Measurements from ENCODE around the gene TMPRSS15. TPM values are rescaled to one million over a fixed set of nuclear protein-coding genes. Genes with fewer than 3 reads are reported as not detected.

TMPRSS15 gene
- total RNA-seq (under 1 TPM; 0.10 to 0.61 TPM), polyA plus RNA-seq (ENCODE audit: insufficient read length in 2 of 2) (under 1 TPM; 0.13 to 0.14 TPM)
- long read RNA-seq, donor 1: 0 reads
- long read RNA-seq, donor 2: 0 reads
- long read RNA-seq, donor 3: 0 reads
- long read RNA-seq, donor 4: 0 reads

DNA sequence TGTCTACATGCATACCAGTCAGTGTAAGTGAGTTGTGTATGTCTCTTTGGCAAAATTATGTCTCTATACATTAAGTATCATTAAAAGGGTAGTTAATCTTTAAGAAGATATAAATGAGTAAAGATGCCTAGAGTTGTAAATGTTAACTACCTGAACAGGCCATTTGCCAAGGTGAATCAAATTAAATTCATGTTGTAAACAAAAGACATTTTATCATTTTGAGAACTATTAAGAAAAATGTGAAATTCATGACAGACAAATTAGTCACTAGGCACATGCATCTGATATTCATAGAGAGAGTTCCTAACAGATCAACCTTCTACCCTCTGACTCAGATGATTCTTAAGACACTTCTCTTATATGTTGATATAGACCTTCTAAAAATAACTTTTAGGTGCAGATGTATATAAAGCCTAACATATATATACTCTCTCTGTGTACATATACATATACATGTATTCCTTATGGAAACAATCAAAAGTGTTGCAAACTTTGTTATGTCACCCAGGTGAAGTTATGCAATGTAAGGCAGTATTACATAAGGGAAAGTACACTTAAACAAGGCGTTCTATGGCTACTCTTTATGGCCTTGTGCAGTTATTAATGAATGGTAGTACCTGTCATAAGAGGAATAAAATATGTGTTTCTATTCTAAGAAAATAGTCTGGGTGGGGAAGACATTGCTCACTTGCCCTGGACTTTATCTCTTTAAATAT lies at the start of gene TMPRSS15:
TSS of gene TMPRSS15 (minus strand) at position 51 of the 716 bp plus-strand sequence. CDS start 163 bp downstream, outside the sequence.
- Histone ChIP-seq H3K4me1 (ENCODE audit: control insufficient read depth, insufficient read depth, low read length) (no peaks in the 10 kb centered on the region), H3K27ac (ENCODE audit: low read depth, low read length) (no peak within 1 kb of the TSS), H3K9me3 (ENCODE audit: control insufficient read depth, insufficient read depth, low read length) (peaks cover 4% of the 10 kb centered on the region), H3K27me3 (ENCODE audit: control insufficient read depth, insufficient read depth, low read length) (no peaks in the 10 kb centered on the region), H3K4me3 (ENCODE audit: low read depth, low read length) (no peak within 1 kb of the TSS), H3K36me3 (ENCODE audit: control insufficient read depth, insufficient read depth, low read length) (no peaks in the 10 kb centered on the region)
- 80% methylated on average over 1 of the region's 1 CpG for WGBS (ENCODE audit: insufficient coverage)
- no peak for DNase-seq (ENCODE audit: low read depth in 4 of 6, low spot score in 6 of 6)

DNA sequence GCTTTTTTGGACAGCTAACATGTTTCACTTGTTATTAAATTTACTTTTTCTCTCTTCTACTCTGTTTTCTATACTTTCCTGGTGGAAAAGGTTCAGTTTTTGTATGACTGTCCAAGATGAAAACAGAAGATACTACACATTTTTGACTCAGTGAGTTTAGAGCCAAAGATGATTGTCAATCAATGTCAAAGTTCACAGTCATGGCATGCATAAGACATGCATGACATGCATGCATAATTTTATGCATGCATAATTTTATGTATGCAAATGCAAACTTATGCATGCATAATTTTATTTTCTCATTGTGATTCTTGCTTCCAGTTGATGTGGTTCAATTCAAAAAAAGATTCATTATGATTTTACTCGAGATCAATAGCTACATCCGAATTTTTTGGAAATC lies 48.1 kb upstream of the TMPRSS15 start:
- Histone ChIP-seq H3K27ac (ENCODE audit: low read depth, low read length) (no peak overlapping the region), H3K4me3 (ENCODE audit: low read depth, low read length) (no peak overlapping the region), H3K36me3 (ENCODE audit: control insufficient read depth, insufficient read depth, low read length) (no peaks in the 10 kb centered on the region), H3K9me3 (ENCODE audit: control insufficient read depth, insufficient read depth, low read length) (no peaks in the 10 kb centered on the region), H3K4me1 (ENCODE audit: control insufficient read depth, insufficient read depth, low read length) (no peaks in the 10 kb centered on the region), H3K27me3 (ENCODE audit: control insufficient read depth, insufficient read depth, low read length) (no peaks in the 10 kb centered on the region)
- WGBS (ENCODE audit: insufficient coverage): no CpG with 5 or more reads among the region's 2 CpGs
- DNase-seq (ENCODE audit: low read depth in 4 of 6, low spot score in 6 of 6): peak in 1 of 6 donors; percentile 49

DNA sequence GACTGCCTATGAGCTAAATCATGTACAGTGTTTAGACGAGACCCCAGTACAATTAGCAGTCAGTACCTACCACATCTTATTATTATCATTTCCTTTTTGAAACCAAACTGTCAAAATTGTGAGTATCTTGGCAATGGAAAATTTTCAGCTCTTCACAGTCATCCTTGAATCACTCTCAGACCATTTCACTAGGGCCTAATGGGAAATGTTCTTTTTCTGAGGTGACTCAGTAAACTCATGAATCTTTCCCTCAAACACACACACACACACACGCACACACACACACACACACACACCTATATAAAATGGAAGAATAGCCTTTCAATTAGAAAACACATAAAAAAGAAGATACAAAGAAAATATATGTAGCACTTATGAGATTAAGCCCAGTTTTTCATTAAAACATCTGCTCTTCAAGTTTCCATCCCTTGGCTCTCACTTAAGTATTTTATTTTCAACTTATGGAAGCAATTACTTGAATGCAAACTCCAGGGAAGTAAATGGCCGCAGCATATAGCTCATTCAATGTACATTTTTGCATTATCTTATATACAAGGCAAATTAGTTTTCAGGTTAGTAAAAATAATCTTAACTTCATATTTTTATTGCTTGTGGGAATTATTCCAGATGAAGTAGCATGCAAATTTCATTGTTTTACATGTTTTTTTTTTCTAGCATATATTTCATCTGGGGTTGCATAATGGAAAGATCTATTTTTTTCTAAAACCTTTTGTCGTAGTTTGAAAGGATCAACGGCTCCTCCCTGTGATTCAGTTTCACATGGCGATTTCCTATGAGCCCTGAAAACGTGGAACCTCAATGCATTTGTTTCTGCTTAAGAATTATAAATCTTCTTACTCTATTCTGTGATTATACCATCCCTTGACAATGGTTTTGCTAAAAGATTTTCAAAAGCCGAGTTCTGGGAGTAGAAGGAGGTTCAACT lies 46.3 kb upstream of the TMPRSS15 start:
- Histone ChIP-seq H3K4me1 (ENCODE audit: control insufficient read depth, insufficient read depth, low read length) (no peaks in the 10 kb centered on the region), H3K27me3 (ENCODE audit: control insufficient read depth, insufficient read depth, low read length) (no peaks in the 10 kb centered on the region), H3K36me3 (ENCODE audit: control insufficient read depth, insufficient read depth, low read length) (no peaks in the 10 kb centered on the region), H3K9me3 (ENCODE audit: control insufficient read depth, insufficient read depth, low read length) (peaks cover 3% of the 10 kb centered on the region), H3K27ac (ENCODE audit: low read depth, low read length) (no peak overlapping the region), H3K4me3 (ENCODE audit: low read depth, low read length) (no peak overlapping the region)
- WGBS (ENCODE audit: insufficient coverage): no CpG with 5 or more reads among the region's 8 CpGs
- no peak for DNase-seq (ENCODE audit: low read depth in 4 of 6, low spot score in 6 of 6)

DNA sequence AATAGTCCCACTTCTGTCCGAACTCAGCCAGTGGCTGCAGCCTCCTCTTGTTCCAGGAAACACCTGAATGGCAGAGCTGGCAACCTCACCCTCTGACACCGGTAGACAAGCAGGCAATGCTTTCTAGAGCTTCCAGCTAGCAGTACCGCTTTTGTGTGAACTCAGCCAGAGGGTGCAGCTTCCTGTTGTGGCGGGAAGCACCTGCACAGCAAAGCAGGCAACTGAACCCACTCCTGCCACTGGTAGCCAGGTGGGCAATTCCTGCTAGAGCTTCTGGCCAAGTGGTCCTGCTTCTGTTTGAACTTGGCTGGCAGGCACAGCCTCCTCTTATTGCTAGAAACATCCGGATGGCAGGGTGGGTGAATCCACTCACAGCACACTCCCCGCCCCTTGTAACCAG lies 40.1 kb upstream of the TMPRSS15 start:
- H3K27me3 ChIP-seq (ENCODE audit: control insufficient read depth, insufficient read depth, low read length): no peaks in the 10 kb centered on the region
- 96% methylated on average over 6 of the region's 6 CpGs for WGBS (ENCODE audit: insufficient coverage)
- H3K4me3 ChIP-seq (ENCODE audit: low read depth, low read length): no peak overlapping the region
- no peak for DNase-seq (ENCODE audit: low read depth in 4 of 6, low spot score in 6 of 6)
- no peaks in the 10 kb centered on the region for H3K4me1 ChIP-seq (ENCODE audit: control insufficient read depth, insufficient read depth, low read length)
- H3K36me3 ChIP-seq (ENCODE audit: control insufficient read depth, insufficient read depth, low read length): no peaks in the 10 kb centered on the region
- peaks cover 3% of the 10 kb centered on the region for H3K9me3 ChIP-seq (ENCODE audit: control insufficient read depth, insufficient read depth, low read length)
- no peak overlapping the region for H3K27ac ChIP-seq (ENCODE audit: low read depth, low read length)

DNA sequence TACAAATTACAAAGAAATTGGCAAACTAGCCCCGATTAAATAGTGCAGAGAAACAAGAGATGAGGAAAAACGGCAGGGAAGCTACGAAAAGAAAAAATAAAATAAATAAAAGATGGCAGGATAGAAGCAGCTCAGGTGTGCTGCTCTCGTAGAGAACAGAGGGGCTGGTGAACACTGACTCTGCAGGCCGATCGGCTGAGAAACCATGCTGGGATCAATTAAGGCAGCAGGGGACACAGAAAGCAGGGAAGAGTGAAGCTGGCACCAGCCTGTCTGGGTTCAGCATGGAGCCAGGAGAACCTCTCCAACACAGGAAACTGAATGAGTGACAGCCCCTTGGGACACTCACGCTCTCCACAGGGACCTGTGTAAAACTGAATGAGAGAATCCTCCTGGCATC lies 39.5 kb upstream of the TMPRSS15 start:
- 56% methylated on average over 6 of the region's 7 CpGs for WGBS (ENCODE audit: insufficient coverage)
- DNase-seq (ENCODE audit: low read depth in 4 of 6, low spot score in 6 of 6): no peak
- no peaks in the 10 kb centered on the region for H3K36me3 ChIP-seq (ENCODE audit: control insufficient read depth, insufficient read depth, low read length)
- no peak overlapping the region for H3K27ac ChIP-seq (ENCODE audit: low read depth, low read length)
- H3K4me1 ChIP-seq (ENCODE audit: control insufficient read depth, insufficient read depth, low read length): no peaks in the 10 kb centered on the region
- H3K9me3 ChIP-seq (ENCODE audit: control insufficient read depth, insufficient read depth, low read length): peaks cover 3% of the 10 kb centered on the region
- no peaks in the 10 kb centered on the region for H3K27me3 ChIP-seq (ENCODE audit: control insufficient read depth, insufficient read depth, low read length)
- H3K4me3 ChIP-seq (ENCODE audit: low read depth, low read length): no peak overlapping the region

DNA sequence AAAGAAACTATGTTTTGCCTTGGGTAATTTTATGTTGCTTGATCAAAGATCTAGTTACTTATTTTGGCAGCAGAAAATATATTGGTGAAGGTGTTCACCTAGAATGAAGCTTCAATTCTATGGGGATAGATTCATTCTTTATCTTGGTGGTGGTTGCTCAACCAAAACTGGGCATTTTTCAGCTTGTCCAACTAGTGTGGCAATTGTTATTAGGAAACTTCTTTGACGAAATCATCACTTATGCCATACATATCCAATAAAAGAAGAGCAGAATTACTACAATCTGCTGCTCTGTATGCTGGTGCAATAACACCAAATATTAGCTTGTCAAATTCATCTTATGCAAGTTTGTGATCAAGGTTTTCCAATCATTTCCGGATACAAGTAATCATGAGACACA lies 26.8 kb upstream of the TMPRSS15 start:
- Histone ChIP-seq H3K36me3 (ENCODE audit: control insufficient read depth, insufficient read depth, low read length) (no peaks in the 10 kb centered on the region), H3K27me3 (ENCODE audit: control insufficient read depth, insufficient read depth, low read length) (no peaks in the 10 kb centered on the region), H3K27ac (ENCODE audit: low read depth, low read length) (no peak overlapping the region), H3K9me3 (ENCODE audit: control insufficient read depth, insufficient read depth, low read length) (no peaks in the 10 kb centered on the region), H3K4me1 (ENCODE audit: control insufficient read depth, insufficient read depth, low read length) (no peaks in the 10 kb centered on the region), H3K4me3 (ENCODE audit: low read depth, low read length) (no peak overlapping the region)
- no CpG with 5 or more reads among the region's 2 CpGs for WGBS (ENCODE audit: insufficient coverage)
- DNase-seq (ENCODE audit: low read depth in 4 of 6, low spot score in 6 of 6): no peak

DNA sequence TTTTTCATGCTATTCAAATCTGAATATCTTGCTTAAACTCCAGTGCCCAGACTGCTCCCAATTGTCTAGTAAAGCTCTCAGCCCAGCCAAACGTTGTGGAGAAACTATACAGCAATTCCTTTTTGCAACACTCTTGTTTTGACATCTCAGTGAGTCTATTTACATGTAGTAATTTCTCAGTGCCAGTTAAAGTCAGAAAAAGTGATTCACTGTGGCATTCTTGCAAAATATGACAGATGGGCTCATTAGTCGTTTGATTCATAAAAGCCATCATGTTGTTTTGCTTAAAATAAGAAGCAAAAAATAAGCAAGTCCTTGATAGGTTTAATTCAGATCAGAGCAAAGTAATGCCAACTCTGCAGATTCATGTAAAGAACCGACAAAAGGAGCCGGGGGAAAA lies 20.7 kb upstream of the TMPRSS15 start:
- no peaks in the 10 kb centered on the region for H3K9me3 ChIP-seq (ENCODE audit: control insufficient read depth, insufficient read depth, low read length)
- no peaks in the 10 kb centered on the region for H3K4me1 ChIP-seq (ENCODE audit: control insufficient read depth, insufficient read depth, low read length)
- 25% methylated on average over 3 of the region's 4 CpGs for WGBS (ENCODE audit: insufficient coverage)
- H3K27ac ChIP-seq (ENCODE audit: low read depth, low read length): no peak overlapping the region
- no peak overlapping the region for H3K4me3 ChIP-seq (ENCODE audit: low read depth, low read length)
- DNase-seq (ENCODE audit: low read depth in 4 of 6, low spot score in 6 of 6): peak in 4 of 6 donors; percentile 7 to 88 (median 36)
- no peaks in the 10 kb centered on the region for H3K27me3 ChIP-seq (ENCODE audit: control insufficient read depth, insufficient read depth, low read length)
- H3K36me3 ChIP-seq (ENCODE audit: control insufficient read depth, insufficient read depth, low read length): no peaks in the 10 kb centered on the region

DNA sequence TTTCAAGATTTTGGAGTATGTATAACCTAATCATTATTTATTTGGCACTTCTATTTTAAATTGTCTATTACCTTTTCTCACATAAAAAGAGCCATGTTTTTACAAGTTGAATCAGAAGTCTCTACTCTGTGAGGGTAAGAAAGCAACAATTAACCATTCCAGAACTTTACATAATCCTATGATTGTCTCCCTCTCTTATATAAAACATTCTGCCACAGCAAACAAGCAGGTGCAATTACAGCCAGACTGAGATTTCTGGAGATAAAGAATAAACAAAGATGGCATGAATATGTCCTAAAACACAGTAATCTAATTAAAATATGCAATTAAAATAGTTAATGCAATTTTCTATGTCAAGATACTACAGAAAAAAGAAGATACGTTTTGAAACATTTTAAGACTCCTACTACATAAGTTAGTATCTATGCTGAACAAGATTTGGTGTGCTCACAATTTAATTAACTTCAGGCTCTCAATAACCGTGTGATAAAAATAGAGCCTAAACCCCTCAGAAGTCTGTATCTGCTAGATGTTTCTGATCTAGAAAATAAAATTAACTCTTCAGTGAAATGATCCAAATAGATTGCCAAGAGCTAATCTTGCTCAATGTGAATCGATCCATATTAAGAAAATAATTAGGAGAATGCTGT lies 13.7 kb upstream of the TMPRSS15 start:
- Histone ChIP-seq H3K4me1 (ENCODE audit: control insufficient read depth, insufficient read depth, low read length) (no peaks in the 10 kb centered on the region), H3K27ac (ENCODE audit: low read depth, low read length) (no peak overlapping the region), H3K4me3 (ENCODE audit: low read depth, low read length) (no peak overlapping the region), H3K9me3 (ENCODE audit: control insufficient read depth, insufficient read depth, low read length) (no peaks in the 10 kb centered on the region), H3K36me3 (ENCODE audit: control insufficient read depth, insufficient read depth, low read length) (no peaks in the 10 kb centered on the region), H3K27me3 (ENCODE audit: control insufficient read depth, insufficient read depth, low read length) (no peaks in the 10 kb centered on the region)
- no peak for DNase-seq (ENCODE audit: low read depth in 4 of 6, low spot score in 6 of 6)
- no CpG with 5 or more reads among the region's 3 CpGs for WGBS (ENCODE audit: insufficient coverage)

DNA sequence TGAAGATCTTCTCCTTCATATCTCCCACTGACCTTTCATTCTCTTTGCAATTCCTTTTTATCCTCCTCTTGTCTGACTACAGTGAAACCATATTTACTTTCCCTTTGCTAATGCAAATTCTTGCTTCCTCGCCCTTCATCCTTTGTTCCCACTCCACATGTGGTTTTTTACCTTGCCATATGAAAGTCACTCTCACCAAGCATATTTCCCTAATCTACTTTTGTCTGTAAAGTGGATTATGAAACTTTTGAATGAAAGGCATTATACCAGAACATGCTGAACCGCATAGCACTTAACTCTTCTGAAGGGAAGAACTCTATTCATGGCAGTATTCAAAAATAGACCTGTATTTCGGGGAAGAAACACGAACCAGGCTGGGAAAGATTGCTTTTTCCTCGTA lies 8.0 kb upstream of the TMPRSS15 start:
- WGBS (ENCODE audit: insufficient coverage): 50% methylated on average over 2 of the region's 5 CpGs
- no peak overlapping the region for H3K27ac ChIP-seq (ENCODE audit: low read depth, low read length)
- H3K4me3 ChIP-seq (ENCODE audit: low read depth, low read length): no peak overlapping the region

More for the DNA sequence above, 8.0 kb upstream of the TMPRSS15 start:
- Histone ChIP-seq H3K27me3 (ENCODE audit: control insufficient read depth, insufficient read depth, low read length) (no peaks in the 10 kb centered on the region), H3K9me3 (ENCODE audit: control insufficient read depth, insufficient read depth, low read length) (no peaks in the 10 kb centered on the region), H3K4me1 (ENCODE audit: control insufficient read depth, insufficient read depth, low read length) (no peaks in the 10 kb centered on the region), H3K36me3 (ENCODE audit: control insufficient read depth, insufficient read depth, low read length) (no peaks in the 10 kb centered on the region)
- no peak for DNase-seq (ENCODE audit: low read depth in 4 of 6, low spot score in 6 of 6)
